K562 (cell line): ENCODE measurements around the gene TRAP1. TPM values are rescaled to one million over a fixed set of nuclear protein-coding genes. Genes with fewer than 3 reads are reported as not detected.

Experiments used
- ARID4B ChIP-seq: sonication (generic); formaldehyde crosslinking; IDR thresholded peaks from 2 replicates; pipeline ENCODE4 v1.8.0; 2022; ENCODE audit warnings: mild to moderate bottlenecking, missing genetic modification reagents
- CXXC5 ChIP-seq: fragments of 250-450 bp; sonication (Bioruptor Pico); IDR thresholded peaks from 2 replicates; pipeline ENCODE4 v1.8.0; 2022; ENCODE audit warnings: inconsistent platforms, mild to moderate bottlenecking, moderate library complexity
- POLR2G ChIP-seq: fragments of 200-400 bp; formaldehyde crosslinking; IDR thresholded peaks from 2 replicates; pipeline ENCODE4 v1.6.1; 2017; ENCODE audit warnings: low read depth, mild to moderate bottlenecking, antibody characterized with exemption, low read length, moderate library complexity
- SMARCA4 ChIP-seq: fragments of 450-650 bp; IDR thresholded peaks from 2 replicates; pipeline ENCODE4 v1.6.1; 2016
- ZBTB40 ChIP-seq, 2 experiments: fragments of 450-650 bp in 1 of 2; sonication (generic) in 1 of 2; formaldehyde crosslinking in 1 of 2; IDR thresholded peaks; 2 replicates each; pipeline versions ENCODE4 v1.7.1 to v1.9.0; 2016 to 2022; ENCODE audit warnings: inconsistent platforms in 1 of 2, mild to moderate bottlenecking in 1 of 2, missing genetic modification reagents in 1 of 2
- ZBTB8A ChIP-seq: fragments of 450-650 bp; IDR thresholded peaks from 2 replicates; pipeline ENCODE4 v1.6.1; 2018; ENCODE audit warnings: mild to moderate bottlenecking, moderate library complexity; ENCODE audit not compliant: partially characterized antibody
- ZKSCAN1 ChIP-seq: fragments of 150-350 bp; IDR thresholded peaks from 2 replicates; pipeline ENCODE4 v1.6.1; 2016; ENCODE audit warnings: low read depth, low read length
- ZNF41 ChIP-seq: fragments of 250-450 bp; sonication (Bioruptor Pico); conservative IDR thresholded peaks from 2 replicates; pipeline ENCODE4 v1.4.0; 2020; ENCODE audit warnings: mild to moderate bottlenecking
- polyA plus RNA-seq, 8 experiments: library from polyadenylated mRNA; depleted of rRNA in 4 of 8; stranded (reverse) in 5 of 8; unstranded in 3 of 8; fragments of >200 nt; fragmentation: Nextera tagmentation in 2 of 8; fragmentation: Illumina TruSeq in 1 of 8; extraction: Ambion mirVana in 2 of 8; extraction: Trizol in 1 of 8; gene quantifications; 2 replicates each; pipeline versions ENCODE4 v1.2.1 to v1.2.3, GENCODE V29; 2011 to 2014; ENCODE audit warnings: inconsistent platforms in 1 of 8, missing spikeins in 1 of 8
- total RNA-seq, 7 experiments: library from RNA; depleted of rRNA in 6 of 7; stranded (reverse); fragments of >200 nt in 6 of 7; fragmentation: Illumina TruSeq in 2 of 7; extraction: Trizol in 2 of 7; gene quantifications; 2 replicates each; pipeline versions ENCODE4 v1.2.1 to v1.2.3, GENCODE V29; 2011 to 2021; ENCODE audit warnings: low replicate concordance in 1 of 7

The TRAP1 gene
- total and polyA plus RNA-seq, 9 of the 15 experiments (the other 6 are each of a cell fraction or from before 2014, with no cell fraction given) = 19.1 to 436 (median 301) TPM

- TF ChIP-seq ZBTB40 (IDR thresholded peaks at IDR 0.05) (no peak; the same call in 1 of the 2 replicates), ZBTB40 (CRISPR knock-in tag; IDR thresholded peaks at IDR 0.05) (no peak), ARID4B (CRISPR knock-in tag) (no peak), ZNF41 (CRISPR knock-in tag) (no peak), CXXC5 (peak; percentile 28), POLR2G (no peak), ZKSCAN1 (no peak), SMARCA4 (peak; percentile 26; the same call in 1 of the 2 replicates), ZBTB8A (no peak)
These were observed 104.5 kb downstream of the TRAP1 start (continued) for GRCh38 chr16:3612510-3613466.
